Fibroblast of lung (primary cell): ENCODE results near the gene FCRL5.

ENCODE experiments used
- CTCF ChIP-seq, 2 donors: IDR thresholded peaks in 1 of 2; conservative IDR thresholded peaks in 1 of 2; 1 replicate in 1 of 2; 2 replicates in 1 of 2; pipeline ENCODE4 v1.5.1; 2011 to 2012; ENCODE audit warnings: low read length in 2 of 2, control low read depth in 1 of 2, inconsistent platforms in 1 of 2, low read depth in 1 of 2, mild to moderate bottlenecking in 1 of 2
- EZH2 ChIP-seq: IDR thresholded peaks from 2 replicates; pipeline ENCODE4 v1.5.1; 2012; ENCODE audit warnings: low read length, control low read depth, mild to moderate bottlenecking; ENCODE audit errors: missing control alignments

GRCh38 chr1:157477419-157477818, 74.9 kb downstream of the FCRL5 start:
- TF ChIP-seq CTCF (conservative IDR thresholded peaks at IDR 0.05 in 1 of 2, IDR thresholded peaks at IDR 0.05 in 1 of 2; ENCODE audit: low read depth in 1 of 2, low read length in 2 of 2) (no peak), EZH2 (no peak)
